Smooth muscle cell (in vitro differentiated cells): ENCODE results near the gene CCDC70. TPM values are rescaled to one million over a fixed set of nuclear protein-coding genes. Genes with fewer than 3 reads are reported as not detected.
"Not testable (repeated sequence)": the region's sequence is repeated elsewhere in the genome, so short reads cannot be mapped to it uniquely, and the experiment has no call there.

Experiments
- DNase-seq: peaks from one replicate; lab custom pipeline; 2025; ENCODE audit not compliant: unreplicated experiment; lab: John Stamatoyannopoulos, UW
- H2AFZ ChIP-seq: fragments of 200-600 bp; sonication (generic); 2 replicates; pipeline ENCODE4 v1.6.0; 2016; ENCODE audit warnings: antibody characterized with exemption, low read depth, mild to moderate bottlenecking
- H3F3A ChIP-seq: fragments of 200-600 bp; sonication (generic); 2 replicates; pipeline ENCODE4 v1.6.0; 2017; ENCODE audit warnings: antibody characterized with exemption, low read depth
- H3K27ac ChIP-seq: fragments of 200-600 bp; sonication (generic); 2 replicates; pipeline ENCODE4 v1.5.1; 2016; ENCODE audit warnings: low read depth, mild to moderate bottlenecking
- H3K27me3 ChIP-seq: fragments of 200-600 bp; sonication (generic); 2 replicates; pipeline ENCODE4 v1.6.1; 2016; ENCODE audit warnings: low read depth, mild to moderate bottlenecking
- H3K36me3 ChIP-seq: fragments of 200-600 bp; sonication (generic); 2 replicates; pipeline ENCODE4 v1.5.1; 2016; ENCODE audit warnings: low read depth
- H3K4me1 ChIP-seq: fragments of 200-600 bp; sonication (generic); 2 replicates; pipeline ENCODE4 v1.5.1; 2016; ENCODE audit warnings: low read depth
- H3K4me2 ChIP-seq: fragments of 200-600 bp; sonication (generic); 2 replicates; pipeline ENCODE4 v1.6.0; 2016; ENCODE audit warnings: mild to moderate bottlenecking
- H3K4me3 ChIP-seq: fragments of 200-600 bp; sonication (generic); 2 replicates; pipeline ENCODE4 v1.5.1; 2016; ENCODE audit warnings: mild to moderate bottlenecking
- H3K79me2 ChIP-seq: fragments of 200-600 bp; sonication (generic); 2 replicates; pipeline ENCODE4 v1.6.0; 2016; ENCODE audit warnings: low read depth, mild to moderate bottlenecking
- H3K9ac ChIP-seq: fragments of 200-600 bp; sonication (generic); 2 replicates; pipeline ENCODE4 v1.6.0; 2016; ENCODE audit warnings: low read depth
- H3K9me3 ChIP-seq: fragments of 200-600 bp; sonication (generic); replicated peaks from 2 replicates; pipeline ENCODE4 v1.5.1; 2016; ENCODE audit warnings: low read depth
- H4K20me1 ChIP-seq: fragments of 200-600 bp; sonication (generic); 2 replicates; pipeline ENCODE4 v1.6.0; 2016; ENCODE audit warnings: low read depth
- CTCF ChIP-seq: fragments of 200-600 bp; sonication (generic); IDR thresholded peaks from 2 replicates; pipeline ENCODE4 v1.5.1; 2017; ENCODE audit warnings: borderline replicate concordance, mild to moderate bottlenecking, antibody characterized with exemption; ENCODE audit not compliant: insufficient read depth, poor library complexity, severe bottlenecking
- WGBS: methylation state at CpG from one replicate; pipeline ENCODE4 v1.1.7; 2016; ENCODE audit warnings: low lambda C conversion rate; 5-methylcytosine and 5-hydroxymethylcytosine counted together
- polyA plus RNA-seq: library from polyadenylated mRNA; unstranded; fragments of >200 nt; fragmentation: Nextera tagmentation; extraction: Ambion mirVana; gene quantifications from 2 replicates; pipeline ENCODE4 v1.2.1, GENCODE V29; 2016
- total RNA-seq: library from RNA; depleted of rRNA; stranded (reverse); fragments of >200 nt; gene quantifications from 2 replicates; pipeline ENCODE4 v1.2.3, GENCODE V29; 2014

The CCDC70 gene
- total and polyA plus RNA-seq, 2 experiments from 2014 or later, result not detected

DNA sequence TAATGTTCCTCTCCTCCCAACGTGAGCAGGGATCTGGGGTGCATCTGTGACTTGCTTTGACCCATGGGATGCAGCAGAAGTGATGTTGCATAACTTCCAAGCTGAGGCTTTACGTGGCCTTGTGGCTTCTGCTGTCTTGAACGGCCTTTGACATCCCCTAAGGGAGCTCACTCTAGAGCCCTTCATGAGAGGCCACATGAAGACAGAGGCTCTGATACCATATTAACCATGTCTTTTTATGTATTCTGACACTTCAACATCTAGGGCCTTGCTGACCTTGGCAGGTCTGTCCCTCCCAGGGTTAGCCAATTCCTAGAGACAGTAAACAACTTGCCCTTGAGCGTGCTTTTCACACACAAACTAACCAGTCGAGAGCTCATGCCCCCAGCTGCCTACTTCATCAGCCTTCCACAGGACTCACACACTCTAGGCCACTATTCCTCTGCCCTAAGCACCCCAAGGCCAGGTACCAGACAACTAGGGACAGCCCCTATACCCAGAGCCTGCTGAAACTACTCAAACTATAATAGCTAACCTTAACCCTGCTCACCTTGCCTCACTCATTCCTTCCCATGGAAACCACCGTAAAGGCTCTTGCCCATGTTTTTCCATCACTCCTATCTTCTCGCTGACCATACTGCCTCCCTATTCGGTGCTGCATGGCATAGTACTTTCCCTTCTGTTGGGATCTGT lies 45.4 kb downstream of the CCDC70 start:
- TF ChIP-seq CTCF, result no peak
- H3K4me3 ChIP-seq, result no peak overlapping the region
- no peak overlapping the region for H3K4me2 ChIP-seq
- WGBS, result 85% methylated on average over 8 of the region's 8 CpGs
- no peak overlapping the region for H3K27ac ChIP-seq
- no peaks in the 10 kb centered on the region for H3K4me1 ChIP-seq
- no peak overlapping the region for H2AFZ ChIP-seq
- no peaks in the 10 kb centered on the region for H3K9me3 ChIP-seq
- no peaks in the 10 kb centered on the region for H4K20me1 ChIP-seq
- H3K9ac ChIP-seq, result no peak overlapping the region
- no peaks in the 10 kb centered on the region for H3K79me2 ChIP-seq
- no peaks in the 10 kb centered on the region for H3K36me3 ChIP-seq
- H3K27me3 ChIP-seq, result no peaks in the 10 kb centered on the region
- DNase-seq, result no peak
- H3F3A ChIP-seq, result no peaks in the 10 kb centered on the region

GRCh38 chr13:51909265-51909664 lies 47.5 kb downstream of the CCDC70 start:
- WGBS, result 94% methylated on average over 5 of the region's 5 CpGs
- not testable (repeated sequence) for H3K9ac ChIP-seq, DNase-seq, H3K4me1 ChIP-seq, H3K4me2 ChIP-seq, H3K79me2 ChIP-seq, H3K9me3 ChIP-seq, H3K27ac ChIP-seq, H3K36me3 ChIP-seq, H3F3A ChIP-seq, H3K4me3 ChIP-seq, H2AFZ ChIP-seq, H3K27me3 ChIP-seq, H4K20me1 ChIP-seq

DNA sequence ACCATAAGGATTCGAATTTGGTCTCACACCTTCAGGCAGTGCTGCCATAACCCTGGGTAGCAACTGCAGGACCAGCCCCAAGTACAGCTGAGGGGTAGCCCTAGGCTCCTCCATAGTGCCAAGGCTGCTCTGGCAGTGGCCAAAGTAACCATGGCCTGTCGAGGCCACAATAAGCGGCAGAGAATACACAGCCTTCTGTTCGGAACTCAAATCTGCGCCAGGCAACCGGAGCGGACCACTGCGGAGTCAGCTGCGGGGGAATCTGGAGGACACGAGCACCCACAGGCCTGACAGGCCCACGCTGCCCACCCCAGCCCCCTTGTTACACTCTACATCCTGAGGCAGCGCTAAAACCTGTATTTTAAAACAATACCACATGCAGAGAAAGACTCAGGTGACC lies 48.7 kb downstream of the CCDC70 start:
- H3K4me3 ChIP-seq, result no peak overlapping the region
- no peaks in the 10 kb centered on the region for H3K79me2 ChIP-seq
- H3K9ac ChIP-seq, result no peak overlapping the region
- H3K4me1 ChIP-seq, result no peaks in the 10 kb centered on the region
- H3K36me3 ChIP-seq, result no peaks in the 10 kb centered on the region
- no peak overlapping the region for H3K4me2 ChIP-seq
- no peak overlapping the region for H2AFZ ChIP-seq
- DNase-seq, result no peak
- H3K9me3 ChIP-seq, result no peaks in the 10 kb centered on the region
- 93% methylated on average over 12 of the region's 12 CpGs for WGBS
- H4K20me1 ChIP-seq, result no peaks in the 10 kb centered on the region
- no peaks in the 10 kb centered on the region for H3K27me3 ChIP-seq
- TF ChIP-seq CTCF, result no peak
- no peak overlapping the region for H3K27ac ChIP-seq
- H3F3A ChIP-seq, result no peaks in the 10 kb centered on the region

DNA sequence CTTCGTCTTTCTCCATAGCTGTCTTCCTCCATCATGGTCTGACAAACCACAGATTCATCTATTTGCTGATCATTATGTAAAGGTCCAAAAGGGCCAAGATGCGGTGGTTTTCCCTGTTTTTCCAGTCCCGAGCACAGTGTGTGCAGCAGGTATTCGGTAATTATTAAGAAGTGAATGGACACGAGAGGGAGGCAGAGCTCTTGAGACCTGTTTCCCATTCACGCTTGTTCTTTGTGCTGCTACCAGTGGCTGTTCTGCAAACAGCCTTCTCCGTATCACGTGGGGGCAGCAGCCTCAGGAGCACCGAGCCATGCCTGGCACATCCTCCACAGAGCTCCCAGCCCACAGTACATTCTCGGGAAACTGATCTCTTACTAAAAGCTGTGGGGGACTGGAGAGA lies 50.3 kb downstream of the CCDC70 start:
- Histone ChIP-seq H3F3A (no peaks in the 10 kb centered on the region), H3K27me3 (no peaks in the 10 kb centered on the region), H3K4me2 (no peak overlapping the region), H3K4me3 (no peak overlapping the region), H3K36me3 (no peaks in the 10 kb centered on the region), H4K20me1 (no peaks in the 10 kb centered on the region), H3K9me3 (no peaks in the 10 kb centered on the region), H3K4me1 (no peaks in the 10 kb centered on the region), H3K9ac (no peak overlapping the region), H3K27ac (no peak overlapping the region), H2AFZ (no peak overlapping the region), H3K79me2 (no peaks in the 10 kb centered on the region)
- WGBS, result 81% methylated on average over 10 of the region's 10 CpGs
- TF ChIP-seq CTCF, result no peak
- no peak for DNase-seq
